ENCODE results near the gene BST1.
"Not testable (repeated sequence)": the region's sequence is repeated elsewhere in the genome, so short reads cannot be mapped to it uniquely, and the experiment has no call there.

The BST1 gene

DNA sequence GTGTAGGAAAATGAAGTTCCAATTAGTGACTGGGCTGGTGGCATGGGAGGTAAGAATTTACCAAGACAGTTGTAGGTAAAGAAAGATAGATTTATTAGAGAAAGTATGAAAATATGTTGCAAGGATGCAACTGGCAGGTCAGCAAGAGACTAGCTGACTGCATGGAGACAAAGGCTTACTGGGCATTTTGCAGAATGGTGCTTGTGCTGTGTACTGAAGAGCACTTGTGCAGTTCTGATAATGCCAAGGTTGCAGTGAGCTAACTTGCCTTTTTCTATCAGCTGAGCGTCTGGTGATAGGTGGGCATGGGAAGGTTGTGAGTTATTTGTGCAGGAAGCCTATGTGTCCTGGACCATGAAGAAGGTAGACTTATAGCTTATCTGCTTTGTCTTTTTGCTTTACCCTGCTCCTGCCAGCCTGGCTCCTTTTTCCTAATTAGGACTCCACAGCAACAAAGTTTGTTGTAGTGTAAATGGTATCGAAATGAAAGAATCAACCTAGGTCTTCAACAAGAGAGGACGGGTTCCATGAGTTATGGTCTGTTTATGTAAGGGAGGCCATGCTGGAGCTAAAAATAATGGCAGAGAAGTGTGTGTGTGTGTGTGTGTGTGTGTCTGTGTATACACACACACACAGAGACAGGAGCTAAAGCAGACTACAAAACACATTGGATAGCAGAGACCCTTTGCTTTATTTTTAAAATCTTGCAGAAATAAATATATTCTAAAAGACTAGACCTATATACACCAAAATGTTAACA lies 15.0 kb downstream of the BST1 start:
- TF ChIP-seq, protein P1, sequence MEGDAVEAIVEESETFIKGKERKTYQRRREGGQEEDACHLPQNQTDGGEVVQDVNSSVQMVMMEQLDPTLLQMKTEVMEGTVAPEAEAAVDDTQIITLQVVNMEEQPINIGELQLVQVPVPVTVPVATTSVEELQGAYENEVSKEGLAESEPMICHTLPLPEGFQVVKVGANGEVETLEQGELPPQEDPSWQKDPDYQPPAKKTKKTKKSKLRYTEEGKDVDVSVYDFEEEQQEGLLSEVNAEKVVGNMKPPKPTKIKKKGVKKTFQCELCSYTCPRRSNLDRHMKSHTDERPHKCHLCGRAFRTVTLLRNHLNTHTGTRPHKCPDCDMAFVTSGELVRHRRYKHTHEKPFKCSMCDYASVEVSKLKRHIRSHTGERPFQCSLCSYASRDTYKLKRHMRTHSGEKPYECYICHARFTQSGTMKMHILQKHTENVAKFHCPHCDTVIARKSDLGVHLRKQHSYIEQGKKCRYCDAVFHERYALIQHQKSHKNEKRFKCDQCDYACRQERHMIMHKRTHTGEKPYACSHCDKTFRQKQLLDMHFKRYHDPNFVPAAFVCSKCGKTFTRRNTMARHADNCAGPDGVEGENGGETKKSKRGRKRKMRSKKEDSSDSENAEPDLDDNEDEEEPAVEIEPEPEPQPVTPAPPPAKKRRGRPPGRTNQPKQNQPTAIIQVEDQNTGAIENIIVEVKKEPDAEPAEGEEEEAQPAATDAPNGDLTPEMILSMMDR (IDR thresholded peaks at IDR 0.05; ENCODE audit: insufficient read depth, missing control alignments): no peak
- no peak for DNase-seq (ENCODE audit: insufficient read length, low spot score)
- FAIRE-seq: no peak

DNA sequence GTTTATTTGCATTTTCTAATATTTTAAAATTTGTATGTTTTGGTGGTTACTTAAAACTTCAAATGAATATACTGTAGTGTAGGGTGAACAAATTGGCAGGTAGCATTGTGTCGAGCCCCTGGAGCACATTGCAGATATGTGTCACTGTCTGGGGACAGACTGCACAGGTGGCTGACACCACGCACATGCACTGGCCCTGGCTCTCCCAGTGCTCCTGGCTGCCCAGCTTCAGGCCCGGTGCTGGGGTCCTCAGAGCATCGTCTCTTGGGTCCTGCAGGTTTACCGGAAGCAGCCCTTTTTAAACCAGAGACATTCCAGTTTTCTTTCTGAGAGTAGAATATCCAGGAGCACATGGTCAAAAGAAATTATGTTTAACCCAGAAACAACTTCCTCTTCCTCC lies 15.6 kb downstream of the BST1 start:
- TF ChIP-seq, protein P1 (IDR thresholded peaks at IDR 0.05; ENCODE audit: insufficient read depth, missing control alignments): no peak
- no peak for DNase-seq (ENCODE audit: insufficient read length, low spot score)
- no peak for FAIRE-seq

DNA sequence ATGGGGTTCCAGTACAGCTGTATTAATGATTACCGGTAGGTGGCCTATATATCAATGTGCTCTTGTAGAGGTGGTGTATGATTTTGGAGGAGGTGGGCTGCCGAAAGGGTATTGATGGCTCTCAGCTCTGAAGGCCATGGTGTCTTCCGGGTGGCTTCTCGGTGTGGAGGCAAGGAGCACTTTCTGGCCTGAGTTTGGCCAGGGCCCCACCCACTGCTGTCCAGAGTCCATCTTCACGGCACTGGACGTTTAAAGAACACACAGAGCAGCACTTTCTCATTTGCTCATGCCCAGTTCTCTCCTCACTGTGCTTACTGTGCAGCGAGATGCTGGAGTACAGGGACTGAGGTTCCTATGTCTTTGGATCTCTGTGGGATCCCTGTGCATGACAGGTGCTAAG lies 16.1 kb downstream of the BST1 start:
- no peak for FAIRE-seq
- TF ChIP-seq, protein P1 (IDR thresholded peaks at IDR 0.05; ENCODE audit: insufficient read depth, missing control alignments): no peak

DNA sequence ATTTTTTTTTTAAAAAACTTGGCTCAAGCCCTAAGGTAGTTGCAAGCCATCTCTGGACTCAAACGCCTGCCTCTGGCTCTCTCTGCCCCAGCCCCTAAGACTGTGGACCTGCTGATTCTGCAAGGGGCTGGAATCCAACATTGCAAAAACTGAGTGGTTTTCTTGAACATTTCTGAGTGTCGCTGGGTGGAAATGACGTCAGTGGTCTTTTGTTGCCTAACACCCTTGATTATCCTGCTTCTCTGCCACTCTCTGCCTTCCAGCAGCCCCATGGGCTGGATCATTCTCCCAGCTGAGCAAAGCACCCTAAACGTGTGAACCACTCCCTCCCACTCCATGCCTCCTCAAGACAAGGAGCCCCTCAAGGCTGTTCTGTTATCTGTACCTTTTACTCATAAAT lies 16.6 kb downstream of the BST1 start:
- DNase-seq (ENCODE audit: insufficient read length, low spot score) (no peak), FAIRE-seq (no peak)
- TF ChIP-seq, protein P1 (IDR thresholded peaks at IDR 0.05; ENCODE audit: insufficient read depth, missing control alignments): no peak

More for the DNA sequence above, 16.1 kb downstream of the BST1 start:
- DNase-seq (ENCODE audit: insufficient read length, low spot score): no peak

DNA sequence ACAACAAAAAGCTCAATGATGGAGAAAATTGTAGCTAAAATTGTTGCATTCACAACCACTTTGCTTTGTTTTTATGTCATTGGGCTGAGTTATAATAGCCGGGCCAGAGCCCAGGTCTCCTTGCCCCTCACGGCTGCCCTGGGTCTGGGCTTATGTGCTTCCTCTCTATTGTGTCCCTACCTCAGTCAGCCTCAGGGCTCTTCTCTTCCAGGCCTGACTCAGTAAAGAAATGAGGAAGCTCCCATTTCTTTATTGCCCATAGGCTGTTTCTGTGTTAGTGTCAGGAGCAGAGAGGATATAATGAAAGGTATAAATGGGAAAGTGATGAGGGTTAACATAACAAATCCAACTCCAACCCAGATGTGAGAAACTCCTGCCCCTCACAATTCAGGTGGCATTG lies 18.0 kb downstream of the BST1 start:
- DNase-seq (ENCODE audit: insufficient read length, low spot score): no peak
- TF ChIP-seq, protein P1 (IDR thresholded peaks at IDR 0.05; ENCODE audit: insufficient read depth, missing control alignments): no peak
- FAIRE-seq: no peak

DNA sequence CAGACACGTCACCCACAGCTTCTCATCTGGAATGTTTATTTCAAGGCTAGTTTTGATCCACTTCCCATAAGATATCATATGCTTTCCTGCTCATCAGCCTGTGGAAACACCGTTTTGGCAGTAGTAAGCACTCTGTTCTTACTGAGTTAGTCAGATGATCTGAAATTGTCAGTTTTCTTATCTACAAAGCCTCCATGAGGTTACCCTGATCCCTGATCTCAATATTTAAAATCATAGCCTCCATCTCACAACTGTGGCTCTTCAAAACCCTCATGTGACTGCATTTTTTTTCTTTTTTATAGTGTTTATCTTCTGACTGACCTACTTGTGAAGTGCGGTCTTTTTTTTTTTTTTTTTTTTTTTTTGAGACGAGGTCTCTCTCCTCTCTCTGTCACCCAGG lies 22.7 kb downstream of the BST1 start:
- TF ChIP-seq, protein P1 (IDR thresholded peaks at IDR 0.05; ENCODE audit: insufficient read depth, missing control alignments): no peak
- DNase-seq (ENCODE audit: insufficient read length, low spot score) (no peak), FAIRE-seq (no peak)

DNA sequence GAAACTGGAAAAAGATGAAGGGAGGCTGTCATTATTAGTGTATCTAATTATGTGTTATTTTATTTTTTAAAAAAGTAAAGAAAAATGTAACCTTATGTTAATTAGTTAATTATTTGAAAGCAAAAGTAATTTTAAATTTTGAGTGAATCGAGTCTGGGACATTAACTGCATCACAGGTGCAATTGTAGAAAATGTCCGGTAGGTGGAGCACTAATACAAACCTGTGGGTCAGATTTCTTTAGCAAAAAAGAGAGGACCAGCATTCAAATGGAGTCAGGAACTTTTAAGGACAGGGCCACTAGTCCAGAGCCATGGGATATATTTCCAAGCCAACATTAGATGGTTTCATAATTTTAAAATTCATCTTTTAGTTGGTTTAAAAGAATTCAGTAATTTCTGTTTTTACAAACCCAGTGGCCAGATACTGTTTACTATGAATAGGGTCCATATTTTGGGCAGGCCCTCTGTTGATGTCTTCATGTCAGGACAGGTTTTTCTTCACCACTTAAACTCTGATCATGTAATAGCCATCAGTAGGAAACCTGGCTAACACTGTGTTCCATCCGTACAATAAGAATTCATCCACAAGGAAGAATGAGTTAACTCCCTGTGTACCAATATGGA lies 27.2 kb downstream of the BST1 start:
- FAIRE-seq (no peak), DNase-seq (ENCODE audit: insufficient read length, low spot score) (peak; percentile 37)
- TF ChIP-seq, protein P1 (IDR thresholded peaks at IDR 0.05; ENCODE audit: insufficient read depth, missing control alignments): peak; percentile 84

DNA sequence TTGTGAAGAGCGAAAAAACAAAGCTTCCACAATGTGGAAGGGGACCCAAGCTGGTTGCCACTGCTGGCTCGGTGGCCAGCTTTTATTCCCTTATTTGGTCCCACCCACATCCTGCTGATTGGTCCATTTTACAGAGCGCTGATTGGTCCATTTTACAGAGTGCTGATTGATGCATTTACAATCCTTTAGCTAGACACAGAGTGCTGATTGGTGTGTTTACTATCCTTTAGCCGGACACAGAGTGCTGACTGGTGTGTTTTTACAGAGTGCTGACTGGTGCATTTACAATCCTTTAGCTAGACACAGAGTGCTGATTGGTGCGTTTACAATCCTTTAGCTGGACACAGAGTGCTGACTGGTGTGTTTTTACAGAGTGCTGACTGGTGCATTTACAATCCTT lies 30.2 kb downstream of the BST1 start:
- not testable (repeated sequence) for DNase-seq (ENCODE audit: insufficient read length, low spot score); FAIRE-seq
